MG63 (cell line): ENCODE results near the gene CSH1. TPM values are rescaled to one million over a fixed set of nuclear protein-coding genes. Genes with fewer than 3 reads are reported as not detected.
"Not testable (repeated sequence)": the region's sequence is repeated elsewhere in the genome, so short reads cannot be mapped to it uniquely, and the experiment has no call there.

Experiments used
- DNase-seq: peaks from one replicate; pipeline ENCODE4 v3.0.0-alpha.2; 2020
- H3K27me3 ChIP-seq: fragments of 250-450 bp; sonication (Bioruptor Pico); 2 replicates; pipeline ENCODE4 v1.5.1; 2020; ENCODE audit warnings: mild to moderate bottlenecking, moderate library complexity
- H3K36me3 ChIP-seq: fragments of 250-450 bp; sonication (Bioruptor Pico); 2 replicates; pipeline ENCODE4 v1.5.1; 2020; ENCODE audit warnings: mild to moderate bottlenecking, moderate library complexity
- H3K4me3 ChIP-seq: fragments of 250-450 bp; sonication (Bioruptor Pico); 2 replicates; pipeline ENCODE4 v1.5.1; 2020; ENCODE audit warnings: mild to moderate bottlenecking, moderate library complexity
- H3K9me3 ChIP-seq: fragments of 250-450 bp; sonication (Bioruptor Pico); 2 replicates; pipeline ENCODE4 v1.5.1; 2020; ENCODE audit warnings: mild to moderate bottlenecking, moderate library complexity
- total RNA-seq: library from RNA; depleted of rRNA; stranded (reverse); fragments of >200 nt; shearing (Covaris generic); gene quantifications from 2 replicates; pipeline ENCODE4 v1.2.3, GENCODE V29; 2014; ENCODE audit warnings: low replicate concordance; rRNA removed

The CSH1 gene
- not detected in 2 replicates for total RNA-seq

GRCh38 chr17:63896524-63897354 lies at the start of gene CSH1:
Gene CSH1 (minus strand): TSS chr17:63896574. CDS start chr17:63896511, 63 bp downstream.
- H3K9me3 ChIP-seq, H3K36me3 ChIP-seq, DNase-seq, H3K4me3 ChIP-seq, H3K27me3 ChIP-seq: not testable (repeated sequence)

- Histone ChIP-seq H3K9me3 (no peaks in the 10 kb centered on the region), H3K4me3 (no peak overlapping the region), H3K27me3 (no peaks in the 10 kb centered on the region), H3K36me3 (no peaks in the 10 kb centered on the region)
- no peak for DNase-seq
Observed at GRCh38 chr17:63945784-63946439, 49.5 kb upstream of the CSH1 start.

- Histone ChIP-seq H3K9me3 (no peaks in the 10 kb centered on the region), H3K4me3 (no peak overlapping the region), H3K36me3 (no peaks in the 10 kb centered on the region), H3K27me3 (no peaks in the 10 kb centered on the region)
- DNase-seq, result no peak
Observed at GRCh38 chr17:63944736-63945499, 48.5 kb upstream of the CSH1 start.

GRCh38 chr17:63943745-63944144 lies 47.4 kb upstream of the CSH1 start:
- H3K36me3 ChIP-seq, result no peaks in the 10 kb centered on the region
- H3K4me3 ChIP-seq, result no peak overlapping the region
- H3K27me3 ChIP-seq, result no peaks in the 10 kb centered on the region
- DNase-seq, result no peak
- no peaks in the 10 kb centered on the region for H3K9me3 ChIP-seq

- Histone ChIP-seq H3K27me3 (no peaks in the 10 kb centered on the region), H3K4me3 (no peak overlapping the region), H3K9me3 (no peaks in the 10 kb centered on the region), H3K36me3 (no peaks in the 10 kb centered on the region)
- DNase-seq, result no peak
Observed at GRCh38 chr17:63942309-63942985, 46.1 kb upstream of the CSH1 start.

GRCh38 chr17:63941751-63942150 lies 45.4 kb upstream of the CSH1 start:
- Histone ChIP-seq H3K36me3 (no peaks in the 10 kb centered on the region), H3K27me3 (no peaks in the 10 kb centered on the region), H3K9me3 (no peaks in the 10 kb centered on the region), H3K4me3 (no peak overlapping the region)
- DNase-seq, result no peak

GRCh38 chr17:63941162-63941561 lies 44.8 kb upstream of the CSH1 start:
- no peaks in the 10 kb centered on the region for H3K9me3 ChIP-seq
- no peak overlapping the region for H3K4me3 ChIP-seq
- no peak for DNase-seq
- H3K27me3 ChIP-seq, result no peaks in the 10 kb centered on the region; the same call in 1 of the 2 replicates
- H3K36me3 ChIP-seq, result no peaks in the 10 kb centered on the region

- no peaks in the 10 kb centered on the region for H3K36me3 ChIP-seq
- no peaks in the 10 kb centered on the region for H3K9me3 ChIP-seq
- no peak overlapping the region for H3K4me3 ChIP-seq
- DNase-seq, result no peak
- no peaks in the 10 kb centered on the region; the same call in 1 of the 2 replicates for H3K27me3 ChIP-seq
Observed at GRCh38 chr17:63940584-63940983, 44.2 kb upstream of the CSH1 start.

- Histone ChIP-seq H3K4me3 (no peak overlapping the region), H3K36me3 (no peaks in the 10 kb centered on the region), H3K9me3 (no peaks in the 10 kb centered on the region), H3K27me3 (no peaks in the 10 kb centered on the region; the same call in 1 of the 2 replicates)
- no peak for DNase-seq
Observed at GRCh38 chr17:63939884-63940283, 43.5 kb upstream of the CSH1 start.

- H3K4me3 ChIP-seq, result no peak overlapping the region
- no peaks in the 10 kb centered on the region for H3K36me3 ChIP-seq
- no peaks in the 10 kb centered on the region for H3K9me3 ChIP-seq
- DNase-seq, result no peak
- no peaks in the 10 kb centered on the region; the same call in 1 of the 2 replicates for H3K27me3 ChIP-seq
Observed at GRCh38 chr17:63939401-63939800, 43.0 kb upstream of the CSH1 start.

- Histone ChIP-seq H3K9me3 (no peaks in the 10 kb centered on the region), H3K36me3 (no peaks in the 10 kb centered on the region), H3K27me3 (no peaks in the 10 kb centered on the region; the same call in 1 of the 2 replicates), H3K4me3 (no peak overlapping the region)
- DNase-seq, result no peak
Observed at GRCh38 chr17:63937920-63938319, 41.5 kb upstream of the CSH1 start.

GRCh38 chr17:63937319-63937718 lies 40.9 kb upstream of the CSH1 start:
- no peaks in the 10 kb centered on the region; the same call in 1 of the 2 replicates for H3K27me3 ChIP-seq
- no peak for DNase-seq
- no peak overlapping the region for H3K4me3 ChIP-seq
- no peaks in the 10 kb centered on the region for H3K9me3 ChIP-seq
- no peaks in the 10 kb centered on the region for H3K36me3 ChIP-seq

GRCh38 chr17:63934183-63935112 lies 38.1 kb upstream of the CSH1 start:
- Histone ChIP-seq H3K27me3 (no peaks in the 10 kb centered on the region; the same call in 1 of the 2 replicates), H3K4me3 (no peak overlapping the region), H3K36me3 (no peaks in the 10 kb centered on the region), H3K9me3 (no peaks in the 10 kb centered on the region)
- no peak for DNase-seq

- Histone ChIP-seq H3K36me3 (no peaks in the 10 kb centered on the region), H3K9me3 (no peaks in the 10 kb centered on the region), H3K27me3 (no peaks in the 10 kb centered on the region; the same call in 1 of the 2 replicates), H3K4me3 (no peak overlapping the region)
- no peak for DNase-seq
Observed at GRCh38 chr17:63933598-63933997, 37.2 kb upstream of the CSH1 start.

GRCh38 chr17:63932721-63933120 lies 36.3 kb upstream of the CSH1 start:
- Histone ChIP-seq H3K36me3 (no peaks in the 10 kb centered on the region), H3K9me3 (no peaks in the 10 kb centered on the region), H3K4me3 (no peak overlapping the region), H3K27me3 (no peaks in the 10 kb centered on the region; the same call in 1 of the 2 replicates)
- no peak for DNase-seq
